DND-41 (cell line): ENCODE results near the gene PTMA.

ENCODE experiments used
- EZH2 ChIP-seq: IDR thresholded peaks from 3 replicates; pipeline ENCODE4 v1.6.1; 2012; ENCODE audit warnings: borderline replicate concordance, low read depth, mild to moderate bottlenecking, moderate library complexity, low read length, inconsistent platforms; ENCODE audit not compliant: severe bottlenecking
- TF ChIP-seq, protein P1 (sequence below): IDR thresholded peaks from 2 replicates; pipeline ENCODE4 v1.5.1; 2012; ENCODE audit warnings: borderline replicate concordance, low read length, moderate library complexity, mild to moderate bottlenecking; ENCODE audit not compliant: poor library complexity, severe bottlenecking; ENCODE audit errors: extremely low read depth

- TF ChIP-seq, protein P1, sequence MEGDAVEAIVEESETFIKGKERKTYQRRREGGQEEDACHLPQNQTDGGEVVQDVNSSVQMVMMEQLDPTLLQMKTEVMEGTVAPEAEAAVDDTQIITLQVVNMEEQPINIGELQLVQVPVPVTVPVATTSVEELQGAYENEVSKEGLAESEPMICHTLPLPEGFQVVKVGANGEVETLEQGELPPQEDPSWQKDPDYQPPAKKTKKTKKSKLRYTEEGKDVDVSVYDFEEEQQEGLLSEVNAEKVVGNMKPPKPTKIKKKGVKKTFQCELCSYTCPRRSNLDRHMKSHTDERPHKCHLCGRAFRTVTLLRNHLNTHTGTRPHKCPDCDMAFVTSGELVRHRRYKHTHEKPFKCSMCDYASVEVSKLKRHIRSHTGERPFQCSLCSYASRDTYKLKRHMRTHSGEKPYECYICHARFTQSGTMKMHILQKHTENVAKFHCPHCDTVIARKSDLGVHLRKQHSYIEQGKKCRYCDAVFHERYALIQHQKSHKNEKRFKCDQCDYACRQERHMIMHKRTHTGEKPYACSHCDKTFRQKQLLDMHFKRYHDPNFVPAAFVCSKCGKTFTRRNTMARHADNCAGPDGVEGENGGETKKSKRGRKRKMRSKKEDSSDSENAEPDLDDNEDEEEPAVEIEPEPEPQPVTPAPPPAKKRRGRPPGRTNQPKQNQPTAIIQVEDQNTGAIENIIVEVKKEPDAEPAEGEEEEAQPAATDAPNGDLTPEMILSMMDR, result no peak
- no peak for TF ChIP-seq EZH2
Measured at GRCh38 chr2:231732604-231733003, 24.3 kb downstream of the PTMA start.
